ENCODE results near the gene UQCC5.
A peak's percentile ranks its signal among the peaks of the same experiment; 100 is the strongest.

Gene UQCC5

GRCh38 chr3:52536369-52537164 is at the start of gene UQCC5:
Gene UQCC5 (plus strand): TSS chr3:52536605. CDS start chr3:52536756, 151 bp downstream.
- peak; percentile 97 for DNase-seq
- in situ Hi-C loops (cut with HindIII; ENCODE audit: low pct_ligation_motif_present, low pct_unique_long_range_greater_than_20kb, low sequenced_read_pairs), result no loop called here

GRCh38 chr3:52487050-52487787 is 49.2 kb upstream of the UQCC5 start:
- DNase-seq, result no peak
- in situ Hi-C loops (cut with HindIII; ENCODE audit: low pct_ligation_motif_present, low pct_unique_long_range_greater_than_20kb, low sequenced_read_pairs), result no loop called here

- no peak for DNase-seq
- in situ Hi-C loops (cut with HindIII; ENCODE audit: low pct_ligation_motif_present, low pct_unique_long_range_greater_than_20kb, low sequenced_read_pairs), result no loop called here
Measured at GRCh38 chr3:52487788-52488691, 48.4 kb upstream of the UQCC5 start.

- DNase-seq, result no peak
- in situ Hi-C loops (cut with HindIII; ENCODE audit: low pct_ligation_motif_present, low pct_unique_long_range_greater_than_20kb, low sequenced_read_pairs), result no loop called here
Measured at GRCh38 chr3:52488746-52489145, 47.7 kb upstream of the UQCC5 start.

GRCh38 chr3:52489453-52489852 is 47.0 kb upstream of the UQCC5 start:
- in situ Hi-C loops (cut with HindIII; ENCODE audit: low pct_ligation_motif_present, low pct_unique_long_range_greater_than_20kb, low sequenced_read_pairs), result no loop called here
- no peak for DNase-seq

- no peak for DNase-seq
- in situ Hi-C loops (cut with HindIII; ENCODE audit: low pct_ligation_motif_present, low pct_unique_long_range_greater_than_20kb, low sequenced_read_pairs), result no loop called here
Measured at GRCh38 chr3:52490035-52490938, 46.1 kb upstream of the UQCC5 start.

GRCh38 chr3:52490939-52491526 is 45.4 kb upstream of the UQCC5 start:
- in situ Hi-C loops (cut with HindIII; ENCODE audit: low pct_ligation_motif_present, low pct_unique_long_range_greater_than_20kb, low sequenced_read_pairs), result no loop called here

GRCh38 chr3:52492059-52492458 is 44.3 kb upstream of the UQCC5 start:
- no peak for DNase-seq
- in situ Hi-C loops (cut with HindIII; ENCODE audit: low pct_ligation_motif_present, low pct_unique_long_range_greater_than_20kb, low sequenced_read_pairs), result no loop called here

More at GRCh38 chr3:52490939-52491526, 45.4 kb upstream of the UQCC5 start:
- DNase-seq, result no peak

GRCh38 chr3:52493232-52494017 is 43.0 kb upstream of the UQCC5 start:
- in situ Hi-C loops (cut with HindIII; ENCODE audit: low pct_ligation_motif_present, low pct_unique_long_range_greater_than_20kb, low sequenced_read_pairs), result no loop called here
- no peak for DNase-seq

GRCh38 chr3:52494445-52494844 is 42.0 kb upstream of the UQCC5 start:
- no peak for DNase-seq
- in situ Hi-C loops (cut with HindIII; ENCODE audit: low pct_ligation_motif_present, low pct_unique_long_range_greater_than_20kb, low sequenced_read_pairs), result no loop called here

- in situ Hi-C loops (cut with HindIII; ENCODE audit: low pct_ligation_motif_present, low pct_unique_long_range_greater_than_20kb, low sequenced_read_pairs), result no loop called here
- no peak for DNase-seq
Measured at GRCh38 chr3:52494886-52495495, 41.4 kb upstream of the UQCC5 start, which contains the start of gene STAB1. Gene STAB1 (plus strand): TSS chr3:52495338. CDS start chr3:52495414, 76 bp downstream.

- in situ Hi-C loops (cut with HindIII; ENCODE audit: low pct_ligation_motif_present, low pct_unique_long_range_greater_than_20kb, low sequenced_read_pairs), result no loop called here
- DNase-seq, result peak; percentile 44
Measured at GRCh38 chr3:52495777-52496602, 40.4 kb upstream of the UQCC5 start.

- DNase-seq, result no peak
- in situ Hi-C loops (cut with HindIII; ENCODE audit: low pct_ligation_motif_present, low pct_unique_long_range_greater_than_20kb, low sequenced_read_pairs), result no loop called here
Measured at GRCh38 chr3:52498137-52499054, 38.0 kb upstream of the UQCC5 start.

- in situ Hi-C loops (cut with HindIII; ENCODE audit: low pct_ligation_motif_present, low pct_unique_long_range_greater_than_20kb, low sequenced_read_pairs), result no loop called here
- no peak for DNase-seq
Measured at GRCh38 chr3:52501046-52501445, 35.4 kb upstream of the UQCC5 start.

- in situ Hi-C loops (cut with HindIII; ENCODE audit: low pct_ligation_motif_present, low pct_unique_long_range_greater_than_20kb, low sequenced_read_pairs), result no loop called here
- DNase-seq, result no peak
Measured at GRCh38 chr3:52502001-52502400, 34.4 kb upstream of the UQCC5 start.
